GM12801 (cell line): ENCODE measurements around the gene TUBA3D.

Source experiments
- CTCF ChIP-seq: IDR thresholded peaks from one replicate; pipeline ENCODE4 v1.5.1; 2011; ENCODE audit warnings: control low read depth; ENCODE audit not compliant: insufficient read length; ENCODE audit errors: extremely low read depth

The TUBA3D gene

GRCh38 chr2:131493199-131493968, 17.5 kb downstream of the TUBA3D start:
- TF ChIP-seq CTCF = no peak

- no peak for TF ChIP-seq CTCF
Measured at GRCh38 chr2:131509615-131510014, 33.7 kb downstream of the TUBA3D start.

- TF ChIP-seq CTCF = no peak
Measured at GRCh38 chr2:131516011-131516410, 40.1 kb downstream of the TUBA3D start.

GRCh38 chr2:131517106-131517831, 41.4 kb downstream of the TUBA3D start:
- no peak for TF ChIP-seq CTCF

GRCh38 chr2:131519466-131519865, 43.5 kb downstream of the TUBA3D start:
- no peak for TF ChIP-seq CTCF

GRCh38 chr2:131520526-131520925, 44.6 kb downstream of the TUBA3D start:
- no peak for TF ChIP-seq CTCF

- no peak for TF ChIP-seq CTCF
Measured at GRCh38 chr2:131521961-131522781, 46.3 kb downstream of the TUBA3D start.
